SK-N-SH (cell line): ENCODE measurements around the gene SCML2.

Experiments
- CTCF ChIP-seq: fragments of 200-600 bp; sonication (generic); IDR thresholded peaks from 2 replicates; pipeline ENCODE4 v1.6.1; 2017; ENCODE audit warnings: antibody characterized with exemption, mild to moderate bottlenecking, moderate library complexity
- GABPA ChIP-seq: IDR thresholded peaks from 2 replicates; pipeline ENCODE4 v1.4.0; 2012; ENCODE audit warnings: low read depth, mild to moderate bottlenecking
- MXI1 ChIP-seq: IDR thresholded peaks from 2 replicates; pipeline ENCODE4 v1.6.1; 2012; ENCODE audit warnings: mild to moderate bottlenecking, low read depth, low read length, improper control_type of control experiment
- PBX3 ChIP-seq: IDR thresholded peaks from 2 replicates; pipeline ENCODE4; 2012
- POLR2AphosphoS5 ChIP-seq: IDR thresholded peaks from 2 replicates; pipeline ENCODE4 v1.6.1; 2012; ENCODE audit warnings: low read depth, low read length
- RAD21 ChIP-seq: IDR thresholded peaks from 2 replicates; pipeline ENCODE4 v1.6.1; 2012; ENCODE audit warnings: mild to moderate bottlenecking, low read length
- RXRA ChIP-seq: IDR thresholded peaks from 2 replicates; pipeline ENCODE4 v1.4.0; 2012; ENCODE audit warnings: low read depth, mild to moderate bottlenecking, borderline replicate concordance
- TEAD4 ChIP-seq: IDR thresholded peaks from 2 replicates; pipeline ENCODE4 v1.4.0; 2012; ENCODE audit warnings: mild to moderate bottlenecking, borderline replicate concordance; ENCODE audit not compliant: insufficient read depth
- ZBTB33 ChIP-seq: IDR thresholded peaks from 2 replicates; pipeline ENCODE4 v1.4.0; 2012; ENCODE audit warnings: low read depth, borderline replicate concordance

- TF ChIP-seq PBX3, result no peak
- no peak for TF ChIP-seq CTCF
- TF ChIP-seq POLR2AphosphoS5, result no peak
- TF ChIP-seq RAD21, result no peak
- no peak for TF ChIP-seq MXI1
- TF ChIP-seq TEAD4, result no peak
- no peak for TF ChIP-seq RXRA
- TF ChIP-seq ZBTB33, result no peak
- TF ChIP-seq GABPA, result no peak
Measured at GRCh38 chrX:18252644-18253359, 101.7 kb downstream of the SCML2 start.
